Measurements from ENCODE around the gene RFX1.
"Not testable (repeated sequence)": the region's sequence is repeated elsewhere in the genome, so short reads cannot be mapped to it uniquely, and the experiment has no call there.

Gene RFX1

GRCh38 chr19:13934785-13935109, 71.4 kb downstream of the RFX1 start:
- no peak for DNase-seq (ENCODE audit: low read depth)

GRCh38 chr19:13932911-13933393, 73.2 kb downstream of the RFX1 start:
- DNase-seq (ENCODE audit: low read depth) = no peak

GRCh38 chr19:13932149-13932637, 73.9 kb downstream of the RFX1 start:
- no peak for DNase-seq (ENCODE audit: low read depth)

- DNase-seq (ENCODE audit: low read depth) = no peak
Observed at GRCh38 chr19:13931391-13932148, 74.5 kb downstream of the RFX1 start.

GRCh38 chr19:13930402-13930801, 75.7 kb downstream of the RFX1 start:
- DNase-seq (ENCODE audit: low read depth) = no peak

GRCh38 chr19:13929956-13930355, 76.2 kb downstream of the RFX1 start:
- DNase-seq (ENCODE audit: low read depth) = no peak

- no peak for DNase-seq (ENCODE audit: low read depth)
Observed at GRCh38 chr19:13929340-13929739, 76.8 kb downstream of the RFX1 start.

- DNase-seq (ENCODE audit: low read depth) = no peak
Observed at GRCh38 chr19:13926715-13927114, 79.4 kb downstream of the RFX1 start.

- DNase-seq (ENCODE audit: low read depth) = no peak
Observed at GRCh38 chr19:13926010-13926409, 80.1 kb downstream of the RFX1 start.

- DNase-seq (ENCODE audit: low read depth) = no peak
Observed at GRCh38 chr19:13923194-13923987, 82.7 kb downstream of the RFX1 start.

- not testable (repeated sequence) for DNase-seq (ENCODE audit: low read depth)
Observed at GRCh38 chr19:13922118-13922517, 84.0 kb downstream of the RFX1 start.

GRCh38 chr19:13920940-13921747, 85.0 kb downstream of the RFX1 start:
- DNase-seq (ENCODE audit: low read depth) = peak; percentile 29

GRCh38 chr19:13920524-13920923, 85.6 kb downstream of the RFX1 start:
- DNase-seq (ENCODE audit: low read depth) = no peak

- no peak for DNase-seq (ENCODE audit: low read depth)
Observed at GRCh38 chr19:13918726-13919411, 87.3 kb downstream of the RFX1 start.

GRCh38 chr19:13917888-13918406, 88.2 kb downstream of the RFX1 start:
- DNase-seq (ENCODE audit: low read depth) = no peak

- no peak for DNase-seq (ENCODE audit: low read depth)
Observed at GRCh38 chr19:13914777-13915176, 91.3 kb downstream of the RFX1 start.

- DNase-seq (ENCODE audit: low read depth) = no peak
Observed at GRCh38 chr19:13913352-13913751, 92.8 kb downstream of the RFX1 start.

Measured in fibroblast of the conjunctiva (primary cell).